Sigmoid colon (tissue), 7 donors: Measurements from ENCODE around the gene TOP2B. TPM values are rescaled to one million over a fixed set of nuclear protein-coding genes. Genes with fewer than 3 reads are reported as not detected.

Source experiments
- DNase-seq: peaks from one replicate; pipeline ENCODE4 v3.0.0-alpha.2; 2019
- H3K27ac ChIP-seq, 4 donors: fragments of 200-600 bp; sonication (generic); one replicate each; pipeline ENCODE4 v1.5.1; 2016 to 2019; ENCODE audit warnings: mild to moderate bottlenecking in 1 of 4
- H3K27me3 ChIP-seq, 3 donors: fragments of 200-600 bp; sonication (generic); one replicate each; pipeline ENCODE4 v1.5.1; 2019; ENCODE audit warnings: mild to moderate bottlenecking in 1 of 3
- H3K36me3 ChIP-seq, 4 donors: fragments of 200-600 bp; sonication (generic); one replicate each; pipeline ENCODE4 v1.5.1; 2016 to 2019
- H3K4me1 ChIP-seq, 4 donors: fragments of 200-600 bp; sonication (generic); one replicate each; pipeline ENCODE4 v1.5.1; 2017 to 2019
- H3K4me3 ChIP-seq, 4 donors: fragments of 200-600 bp; sonication (generic); one replicate each; pipeline ENCODE4 v1.5.1; 2017 to 2019; ENCODE audit warnings: mild to moderate bottlenecking in 2 of 4, moderate library complexity in 1 of 4
- H3K9me3 ChIP-seq, 4 donors: fragments of 200-600 bp in 3 of 4; sonication (generic) in 3 of 4; one replicate each; pipeline versions ENCODE4 v1.5.1 to v1.6.1; 2013 to 2019
- CTCF ChIP-seq, 4 experiments: fragments of 450-650 bp in 3 of 4; fragments of 200-600 bp in 1 of 4; IDR thresholded peaks; one replicate each; pipeline ENCODE4 v1.5.1; 2016 to 2019; ENCODE audit warnings: antibody characterized with exemption in 4 of 4, mild to moderate bottlenecking in 3 of 4, moderate library complexity in 2 of 4
- EP300 ChIP-seq, 4 donors: sonication (generic); formaldehyde crosslinking; IDR thresholded peaks; one replicate each; pipeline ENCODE4 v1.6.1; 2017; ENCODE audit warnings: antibody characterized with exemption in 4 of 4
- POLR2A ChIP-seq, 2 donors: fragments of 450-650 bp; IDR thresholded peaks; one replicate each; pipeline ENCODE4 v1.6.1; 2016; ENCODE audit warnings: antibody characterized with exemption in 2 of 2, mild to moderate bottlenecking in 2 of 2, moderate library complexity in 2 of 2
- POLR2AphosphoS5 ChIP-seq, 4 donors: sonication (generic); formaldehyde crosslinking; IDR thresholded peaks; one replicate each; pipeline ENCODE4 v1.6.1; 2017; ENCODE audit warnings: antibody characterized with exemption in 4 of 4
- WGBS, 2 donors: extraction: QIAGEN DNeasy Blood & Tissue Kit; methylation state at CpG; one replicate each; pipeline ENCODE4 v1.1.7; 2013; 5-methylcytosine and 5-hydroxymethylcytosine counted together
- intact Hi-C: fragments of 100-400 bp; cut with DNase I; formaldehyde crosslinking; loops from one replicate; pipeline ENCODE4 v1.15.1; 2023
- polyA plus RNA-seq, 3 donors: library from polyadenylated mRNA; stranded (reverse); fragments of 200-250 nt; gene quantifications; one replicate each; pipeline ENCODE4 v1.2.3, GENCODE V29; 2013
- total RNA-seq, 4 donors: library from RNA; depleted of rRNA; stranded (reverse); fragments of >200 nt; gene quantifications; one replicate each; pipeline ENCODE4 v1.1.0, GENCODE V29; 2016
- donor health status: healthy with polysubstance abuse.
- donor health status: Bipolar disorder and iron deficiency.
- donor health status: healthy.

Gene TOP2B
- total and polyA plus RNA-seq, 7 donors, result 28.2 to 122 (median 89.5) TPM

GRCh38 chr3:25661694-25662437 is 2.8 kb downstream of the TOP2B start:
- H3K4me1 ChIP-seq, result peaks cover 0 to 65% (median 48%) of the 10 kb centered on the region in 4 donors

GRCh38 chr3:25658836-25659235 is 5.9 kb downstream of the TOP2B start:
- TF ChIP-seq CTCF (IDR thresholded peaks at IDR 0.05) (no peak), EP300 (IDR thresholded peaks at IDR 0.05) (no peak), POLR2A (IDR thresholded peaks at IDR 0.05) (no peak), POLR2AphosphoS5 (IDR thresholded peaks at IDR 0.05) (no peak)
- no peaks in the 10 kb centered on the region for H3K9me3 ChIP-seq
- H3K4me1 ChIP-seq, result peaks cover 0 to 80% (median 56%) of the 10 kb centered on the region in 4 donors
- no peak overlapping the region for H3K27ac ChIP-seq
- intact Hi-C loops, result no loop called here
- no peak for DNase-seq
- H3K36me3 ChIP-seq, result no peaks in the 10 kb centered on the region
- H3K4me3 ChIP-seq, result no peak overlapping the region
- WGBS, 2 donors, result 58 to 87% methylated on average over 1 of the region's 1 CpG
- no peaks in the 10 kb centered on the region for H3K27me3 ChIP-seq

More at GRCh38 chr3:25661694-25662437, 2.8 kb downstream of the TOP2B start:
- intact Hi-C loops, result loop anchor here (2.0 to 10.0 kb wide), 2 partner anchors 121 to 237 kb away; partner anchors contain the start of genes NGLY1 and RARB
- peak overlapping the region; percentile 95 to 98 (median 96) for H3K27ac ChIP-seq
- H3K36me3 ChIP-seq, result no peaks in the 10 kb centered on the region
- H3K4me3 ChIP-seq, result peak overlapping the region in 2 of 4 donors; percentile 78 to 92
- no peaks in the 10 kb centered on the region for H3K9me3 ChIP-seq
- DNase-seq, result no peak
- WGBS, 2 donors, result 8 to 13% methylated on average over 4 of the region's 4 CpGs
- H3K27me3 ChIP-seq, result no peaks in the 10 kb centered on the region
- TF ChIP-seq POLR2A (IDR thresholded peaks at IDR 0.05) (no peak), POLR2AphosphoS5 (IDR thresholded peaks at IDR 0.05) (no peak), CTCF (IDR thresholded peaks at IDR 0.05) (no peak), EP300 (IDR thresholded peaks at IDR 0.05) (no peak)

- Histone ChIP-seq H3K36me3 (no peaks in the 10 kb centered on the region), H3K4me3 (no peak overlapping the region), H3K27ac (no peak overlapping the region), H3K9me3 (no peaks in the 10 kb centered on the region), H3K27me3 (no peaks in the 10 kb centered on the region), H3K4me1 (peaks cover 0 to 81% (median 60%) of the 10 kb centered on the region in 4 donors)
- intact Hi-C loops, result no loop called here
- DNase-seq, result no peak
- TF ChIP-seq CTCF (IDR thresholded peaks at IDR 0.05) (no peak), EP300 (IDR thresholded peaks at IDR 0.05) (no peak), POLR2A (IDR thresholded peaks at IDR 0.05) (no peak), POLR2AphosphoS5 (IDR thresholded peaks at IDR 0.05) (no peak)
These were observed 7.4 kb downstream of the TOP2B start for GRCh38 chr3:25657293-25657692.

GRCh38 chr3:25655659-25656058 is 9.0 kb downstream of the TOP2B start:
- 87 to 92% methylated on average over 2 of the region's 2 CpGs for WGBS, 2 donors
- intact Hi-C loops, result no loop called here

More at GRCh38 chr3:25655659-25656058, 9.0 kb downstream of the TOP2B start:
- DNase-seq, result no peak
- Histone ChIP-seq H3K4me3 (no peak overlapping the region), H3K27ac (no peak overlapping the region), H3K4me1 (peaks cover 0 to 71% (median 48%) of the 10 kb centered on the region in 4 donors), H3K9me3 (no peaks in the 10 kb centered on the region), H3K36me3 (no peaks in the 10 kb centered on the region), H3K27me3 (no peaks in the 10 kb centered on the region)
- TF ChIP-seq POLR2A (IDR thresholded peaks at IDR 0.05) (no peak), CTCF (IDR thresholded peaks at IDR 0.05) (no peak), EP300 (IDR thresholded peaks at IDR 0.05) (no peak), POLR2AphosphoS5 (IDR thresholded peaks at IDR 0.05) (no peak)
